A673 (cell line): ENCODE results near the gene CRY1.

Experiments
- EZH2 ChIP-seq: fragments of 200-600 bp; sonication (generic); IDR thresholded peaks from 2 replicates; pipeline ENCODE4 v1.6.1; 2017; ENCODE audit warnings: borderline replicate concordance, low read depth, mild to moderate bottlenecking, mixed read lengths, antibody characterized with exemption, low read length; ENCODE audit not compliant: poor library complexity, severe bottlenecking
- TF ChIP-seq, protein P1 (sequence below): fragments of 300-800, 200-600 bp; sonication (generic); conservative IDR thresholded peaks from 2 replicates; pipeline ENCODE4 v1.5.1; 2017; ENCODE audit warnings: low read depth, mild to moderate bottlenecking, antibody characterized with exemption, low read length, moderate library complexity, mixed read lengths

DNA sequence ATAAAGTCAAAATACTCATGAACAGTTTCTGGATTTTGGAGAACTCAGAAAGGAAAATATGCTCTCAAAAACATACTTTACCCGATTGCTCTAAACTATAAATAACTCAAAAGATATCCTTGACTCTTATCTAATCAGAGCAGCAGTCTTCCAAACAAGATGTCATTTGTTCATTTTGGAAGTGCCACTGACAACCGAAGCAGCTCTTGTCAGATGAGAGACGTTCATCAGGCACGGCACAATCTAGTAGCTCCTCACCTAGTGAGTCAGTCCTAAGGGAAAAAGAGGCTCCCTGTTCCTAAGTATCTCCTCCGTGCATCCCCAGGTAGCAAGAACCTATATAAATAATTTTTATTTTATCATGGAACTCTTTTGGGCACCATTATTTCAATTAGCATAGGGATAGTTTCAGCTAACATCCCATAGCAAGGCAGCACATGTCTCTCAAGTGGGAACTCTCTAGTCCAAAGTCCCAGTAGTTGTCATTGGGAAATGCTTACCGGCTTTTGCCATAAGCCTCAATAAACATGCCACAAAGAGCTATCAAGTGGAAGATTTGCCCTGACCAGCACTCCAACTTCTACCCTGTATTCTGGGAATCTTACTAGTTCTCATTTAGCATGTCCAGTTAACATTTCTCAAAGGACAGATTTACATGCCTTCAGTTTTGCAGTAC lies 151.7 kb downstream of the CRY1 start:
- no peak for TF ChIP-seq EZH2
- TF ChIP-seq, protein P1, sequence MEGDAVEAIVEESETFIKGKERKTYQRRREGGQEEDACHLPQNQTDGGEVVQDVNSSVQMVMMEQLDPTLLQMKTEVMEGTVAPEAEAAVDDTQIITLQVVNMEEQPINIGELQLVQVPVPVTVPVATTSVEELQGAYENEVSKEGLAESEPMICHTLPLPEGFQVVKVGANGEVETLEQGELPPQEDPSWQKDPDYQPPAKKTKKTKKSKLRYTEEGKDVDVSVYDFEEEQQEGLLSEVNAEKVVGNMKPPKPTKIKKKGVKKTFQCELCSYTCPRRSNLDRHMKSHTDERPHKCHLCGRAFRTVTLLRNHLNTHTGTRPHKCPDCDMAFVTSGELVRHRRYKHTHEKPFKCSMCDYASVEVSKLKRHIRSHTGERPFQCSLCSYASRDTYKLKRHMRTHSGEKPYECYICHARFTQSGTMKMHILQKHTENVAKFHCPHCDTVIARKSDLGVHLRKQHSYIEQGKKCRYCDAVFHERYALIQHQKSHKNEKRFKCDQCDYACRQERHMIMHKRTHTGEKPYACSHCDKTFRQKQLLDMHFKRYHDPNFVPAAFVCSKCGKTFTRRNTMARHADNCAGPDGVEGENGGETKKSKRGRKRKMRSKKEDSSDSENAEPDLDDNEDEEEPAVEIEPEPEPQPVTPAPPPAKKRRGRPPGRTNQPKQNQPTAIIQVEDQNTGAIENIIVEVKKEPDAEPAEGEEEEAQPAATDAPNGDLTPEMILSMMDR, result no peak
